Adrenal gland (tissue), 12 donors: Measurements from ENCODE around the gene PDLIM7. TPM values are rescaled to one million over a fixed set of nuclear protein-coding genes. Genes with fewer than 3 reads are reported as not detected.

Experiments
- DNase-seq, 7 donors: peaks; one replicate each; pipeline ENCODE4 v3.0.0-alpha.2; 2019 to 2020
- H3K27ac ChIP-seq, 5 donors: fragments of 200-600 bp; sonication (generic) in 4 of 5; 1 replicate in 3 of 5; 2 replicates in 2 of 5; pipeline versions ENCODE4 v1.5.1 to v1.8.0; 2016 to 2020; ENCODE audit warnings: mild to moderate bottlenecking in 1 of 5
- H3K27me3 ChIP-seq: fragments of 200-600 bp; 2 replicates; pipeline ENCODE4 v1.8.0; 2021
- H3K36me3 ChIP-seq, 2 donors: fragments of 200-600 bp; replicated peaks in 1 of 2; 1 replicate in 1 of 2; 2 replicates in 1 of 2; pipeline versions ENCODE4 v1.5.1 to v1.8.0; 2018 to 2022
- H3K4me1 ChIP-seq, 2 donors: fragments of 200-600 bp; replicated peaks in 1 of 2; 1 replicate in 1 of 2; 2 replicates in 1 of 2; pipeline versions ENCODE4 v1.5.1 to v1.8.0; 2018 to 2021
- H3K4me3 ChIP-seq, 4 donors: fragments of 200-600 bp; sonication (generic) in 3 of 4; one replicate each; pipeline ENCODE4 v1.5.1; 2016 to 2018
- H3K9me3 ChIP-seq, 3 donors: fragments of 200-600 bp; sonication (generic) in 1 of 3; replicated peaks in 1 of 3; 1 replicate in 2 of 3; 2 replicates in 1 of 3; pipeline versions ENCODE4 v1.5.1 to v1.8.0; 2016 to 2021
- POLR2A ChIP-seq, 2 donors: fragments of 450-650 bp; IDR thresholded peaks; one replicate each; pipeline ENCODE4 v1.6.1; 2017; ENCODE audit warnings: antibody characterized with exemption in 2 of 2, mild to moderate bottlenecking in 2 of 2, moderate library complexity in 1 of 2
- WGBS, 4 donors: extraction: QIAGEN DNeasy Blood & Tissue Kit in 2 of 4; methylation state at CpG; one replicate each; pipeline versions ENCODE4 v1.1.5 to v1.1.7; 2013 to 2017; 5-methylcytosine and 5-hydroxymethylcytosine counted together
- intact Hi-C, 2 donors: fragments of 100-400 bp; cut with DNase I; formaldehyde crosslinking; loops; one replicate each; pipeline versions ENCODE4 v1.14.1 to v1.15.0; 2022 to 2023
- polyA plus RNA-seq, 3 donors: library from polyadenylated mRNA; stranded (reverse); fragments of 200-250 nt in 2 of 3; fragments of 350-450 nt in 1 of 3; fragmentation: Illumina TruSeq in 1 of 3; extraction: RNeasy Lipid Tissue Mini Kit (QIAGEN cat#74804) in 1 of 3; gene quantifications; one replicate each; pipeline ENCODE4 v1.2.3, GENCODE V29; 2013 to 2014
- total RNA-seq, 9 donors: library from RNA; depleted of rRNA in 4 of 9; stranded (reverse); fragments of >200 nt in 4 of 9; fragments of 120-200 nt in 1 of 9; fragmentation: NEBNext Ultra II Directional in 1 of 9; extraction: Animal tissue kit (Norgen Biotek cat#: 25700) in 1 of 9; gene quantifications; one replicate each; pipeline versions ENCODE4 v1.1.0 to v1.2.4, GENCODE V29; 2013 to 2023
- TF ChIP-seq, protein P1 (sequence below), 6 experiments: fragments of 450-650 bp in 4 of 6; fragments of 200-600 bp in 2 of 6; sonication (generic) in 1 of 6; IDR thresholded peaks; 1 replicate in 5 of 6; 2 replicates in 1 of 6; pipeline versions ENCODE4 v1.5.1 to v1.8.0; 2016 to 2021; ENCODE audit warnings: antibody characterized with exemption in 6 of 6, mild to moderate bottlenecking in 2 of 6, moderate library complexity in 1 of 6
- donor health status: healthy with polysubstance abuse.
- donor health status: Bipolar disorder and iron deficiency.
- donor health status: DM: yes; HTN: yes; CAD: no.
- donor health status: DM: no; HTN: no; CAD: no.
- donor health status: DM: no; HTN: no; CAD: no.
- donor health status: DM: yes; HTN: yes; CAD: no.

The PDLIM7 gene
- total and polyA plus RNA-seq, 12 donors: 6.5 to 246 (median 38.9) TPM

GRCh38 chr5:177469750-177470525 lies 27.5 kb downstream of the PDLIM7 start:
- no peaks in the 10 kb centered on the region for H3K9me3 ChIP-seq
- WGBS, 4 donors: 78 to 87% (median 83%) methylated on average over 6 to 8 of the region's 8 CpGs
- H3K36me3 ChIP-seq: peaks cover 0 to 14% of the 10 kb centered on the region in 2 donors
- TF ChIP-seq, protein P1, sequence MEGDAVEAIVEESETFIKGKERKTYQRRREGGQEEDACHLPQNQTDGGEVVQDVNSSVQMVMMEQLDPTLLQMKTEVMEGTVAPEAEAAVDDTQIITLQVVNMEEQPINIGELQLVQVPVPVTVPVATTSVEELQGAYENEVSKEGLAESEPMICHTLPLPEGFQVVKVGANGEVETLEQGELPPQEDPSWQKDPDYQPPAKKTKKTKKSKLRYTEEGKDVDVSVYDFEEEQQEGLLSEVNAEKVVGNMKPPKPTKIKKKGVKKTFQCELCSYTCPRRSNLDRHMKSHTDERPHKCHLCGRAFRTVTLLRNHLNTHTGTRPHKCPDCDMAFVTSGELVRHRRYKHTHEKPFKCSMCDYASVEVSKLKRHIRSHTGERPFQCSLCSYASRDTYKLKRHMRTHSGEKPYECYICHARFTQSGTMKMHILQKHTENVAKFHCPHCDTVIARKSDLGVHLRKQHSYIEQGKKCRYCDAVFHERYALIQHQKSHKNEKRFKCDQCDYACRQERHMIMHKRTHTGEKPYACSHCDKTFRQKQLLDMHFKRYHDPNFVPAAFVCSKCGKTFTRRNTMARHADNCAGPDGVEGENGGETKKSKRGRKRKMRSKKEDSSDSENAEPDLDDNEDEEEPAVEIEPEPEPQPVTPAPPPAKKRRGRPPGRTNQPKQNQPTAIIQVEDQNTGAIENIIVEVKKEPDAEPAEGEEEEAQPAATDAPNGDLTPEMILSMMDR (IDR thresholded peaks at IDR 0.05): no peak
- TF ChIP-seq POLR2A (IDR thresholded peaks at IDR 0.05): no peak
- peaks cover 10% of the 10 kb centered on the region for H3K27me3 ChIP-seq
- intact Hi-C loops: no loop called here
- no peak overlapping the region for H3K27ac ChIP-seq
- H3K4me1 ChIP-seq: peaks cover 7 to 12% of the 10 kb centered on the region in 2 donors
- DNase-seq: no peak
- H3K4me3 ChIP-seq: no peak overlapping the region

DNA sequence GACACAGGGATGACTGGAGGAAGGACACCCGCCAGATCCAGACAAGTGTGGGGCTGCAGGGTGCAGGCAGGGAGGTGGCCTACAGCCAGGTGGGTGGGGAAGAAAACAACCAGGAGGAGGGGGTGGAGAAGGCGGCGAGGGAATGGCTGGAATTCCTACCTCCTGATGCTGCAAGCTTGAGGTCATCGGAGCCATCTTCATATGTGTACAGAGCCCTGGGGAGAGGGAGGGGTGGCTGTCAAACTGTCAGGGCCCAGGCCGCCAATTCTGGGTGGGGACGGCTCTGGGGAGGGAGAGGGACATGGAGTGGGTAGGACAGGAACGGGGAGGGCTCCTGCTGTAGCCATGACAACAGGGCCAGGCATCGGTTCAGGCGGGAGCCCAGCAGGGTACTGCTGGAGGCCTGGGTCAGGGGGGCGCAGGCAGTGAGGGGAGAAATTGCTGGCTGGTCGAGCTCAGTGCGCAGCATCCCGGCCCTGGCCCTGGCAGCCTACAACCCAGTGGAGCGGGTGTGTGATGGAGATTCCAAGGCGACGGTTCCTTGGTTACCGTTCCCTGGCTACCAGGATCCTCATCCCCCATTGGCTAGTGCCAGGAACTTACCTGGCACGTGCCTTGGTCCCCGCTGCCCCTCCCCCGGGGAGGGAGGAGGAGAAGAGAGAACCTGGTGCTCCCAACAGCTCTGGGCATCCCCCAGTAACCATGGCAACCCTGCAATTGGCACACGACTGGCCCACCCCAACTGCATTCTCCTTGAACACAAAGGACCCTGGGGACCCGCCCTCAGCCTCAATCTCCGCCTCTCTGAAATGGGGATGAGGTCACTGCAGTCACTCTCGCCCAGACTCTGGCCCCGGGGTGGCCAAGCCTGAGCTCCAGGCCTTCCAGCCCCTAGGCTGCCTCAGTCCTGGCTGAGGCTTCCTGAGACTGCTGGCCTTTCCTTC lies 28.4 kb downstream of the PDLIM7 start:
- Histone ChIP-seq H3K36me3 (peaks cover 0 to 14% of the 10 kb centered on the region in 2 donors), H3K4me1 (peaks cover 7 to 12% of the 10 kb centered on the region in 2 donors), H3K27ac (no peak overlapping the region), H3K4me3 (no peak overlapping the region), H3K27me3 (peaks cover 10% of the 10 kb centered on the region), H3K9me3 (no peaks in the 10 kb centered on the region)
- 64 to 73% (median 72%) methylated on average over 13 to 25 of the region's 25 CpGs for WGBS, 4 donors
- no peak for DNase-seq
- TF ChIP-seq POLR2A (IDR thresholded peaks at IDR 0.05): no peak
- TF ChIP-seq, protein P1 (IDR thresholded peaks at IDR 0.05): no peak
- intact Hi-C loops: no loop called here

DNA sequence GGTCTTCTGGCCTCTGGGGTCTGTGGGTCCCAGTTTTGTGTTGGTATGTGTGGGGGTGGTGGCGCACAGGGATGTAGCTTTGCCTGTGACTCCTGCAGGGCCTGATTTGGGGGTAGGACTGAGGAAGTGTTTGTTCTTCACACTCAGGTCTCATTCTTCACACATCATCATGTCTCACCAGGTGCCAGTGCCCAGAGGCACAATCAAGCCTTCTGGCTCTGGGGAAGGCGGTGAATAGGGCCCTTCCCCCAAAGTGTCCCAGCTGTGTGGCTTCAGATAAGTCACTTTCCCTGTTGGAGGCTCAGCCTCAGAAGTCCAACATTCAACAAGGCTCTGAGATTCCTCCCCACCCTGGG lies 29.1 kb downstream of the PDLIM7 start:
- no peak overlapping the region for H3K27ac ChIP-seq

More for the DNA sequence above, 29.1 kb downstream of the PDLIM7 start:
- H3K4me3 ChIP-seq: no peak overlapping the region
- peaks cover 10% of the 10 kb centered on the region for H3K27me3 ChIP-seq
- peaks cover 0 to 14% of the 10 kb centered on the region in 2 donors for H3K36me3 ChIP-seq
- intact Hi-C loops: no loop called here
- no peak for DNase-seq
- WGBS, 4 donors: 85 to 97% (median 93%) methylated on average over 2 of the region's 2 CpGs
- H3K9me3 ChIP-seq: no peaks in the 10 kb centered on the region
- H3K4me1 ChIP-seq: peaks cover 7 to 12% of the 10 kb centered on the region in 2 donors
- no peak for TF ChIP-seq POLR2A (IDR thresholded peaks at IDR 0.05)
- TF ChIP-seq, protein P1 (IDR thresholded peaks at IDR 0.05): no peak
